IPS-15b (cell line): ENCODE data around the gene RGS4.

Experiments
- H3K27me3 ChIP-seq: one replicate; pipeline ENCODE4 v1.6.1; 2013; ENCODE audit warnings: low read length; ENCODE audit not compliant: control insufficient read depth, insufficient read depth
- H3K36me3 ChIP-seq: one replicate; pipeline ENCODE4 v1.6.1; 2013; ENCODE audit warnings: low read length; ENCODE audit not compliant: control insufficient read depth, insufficient read depth
- H3K4me1 ChIP-seq: one replicate; pipeline ENCODE4 v1.6.1; 2013; ENCODE audit warnings: mild to moderate bottlenecking, low read length; ENCODE audit not compliant: control insufficient read depth, insufficient read depth
- H3K4me3 ChIP-seq: one replicate; pipeline ENCODE4 v1.5.1; 2013; ENCODE audit warnings: low read depth, low read length
- H3K9ac ChIP-seq: one replicate; pipeline ENCODE4 v1.6.1; 2013; ENCODE audit warnings: low read depth, mild to moderate bottlenecking, low read length
- H3K9me3 ChIP-seq: one replicate; pipeline ENCODE4 v1.6.1; 2013; ENCODE audit warnings: mild to moderate bottlenecking, low read length; ENCODE audit not compliant: control insufficient read depth, insufficient read depth

RGS4 gene

GRCh38 chr1:163069655-163070277, 605 bp downstream of the RGS4 start:
- H3K9me3 ChIP-seq, result no peaks in the 10 kb centered on the region
- no peak overlapping the region for H3K4me3 ChIP-seq
- peaks cover 3% of the 10 kb centered on the region for H3K27me3 ChIP-seq
- H3K36me3 ChIP-seq, result no peaks in the 10 kb centered on the region
- H3K4me1 ChIP-seq, result no peaks in the 10 kb centered on the region
- H3K9ac ChIP-seq, result no peak overlapping the region

- H3K36me3 ChIP-seq, result no peaks in the 10 kb centered on the region
- no peak overlapping the region for H3K9ac ChIP-seq
- H3K27me3 ChIP-seq, result peaks cover 3% of the 10 kb centered on the region
- H3K4me3 ChIP-seq, result no peak overlapping the region
- no peaks in the 10 kb centered on the region for H3K9me3 ChIP-seq
- no peaks in the 10 kb centered on the region for H3K4me1 ChIP-seq
Observed at GRCh38 chr1:163071405-163072255, 2.5 kb downstream of the RGS4 start.

DNA sequence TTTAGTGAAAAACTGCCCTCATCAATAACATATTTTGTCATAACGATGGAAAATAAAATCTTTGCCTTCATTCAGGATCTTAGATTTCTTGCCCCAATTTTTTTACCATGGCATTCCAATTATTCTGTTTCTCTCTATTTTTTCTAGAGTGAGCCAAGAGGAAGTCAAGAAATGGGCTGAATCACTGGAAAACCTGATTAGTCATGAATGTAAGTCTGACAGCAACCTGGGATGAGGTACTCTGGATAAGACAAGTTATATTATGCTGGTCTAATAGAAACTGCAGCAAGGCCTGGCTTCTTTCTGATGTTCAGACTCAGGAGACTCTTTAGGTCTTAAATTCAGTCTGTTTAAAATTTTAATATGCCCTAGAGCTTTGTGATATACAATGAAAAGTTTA, 3.5 kb downstream of the RGS4 start:
- no peak overlapping the region for H3K4me3 ChIP-seq
- no peaks in the 10 kb centered on the region for H3K9me3 ChIP-seq
- no peaks in the 10 kb centered on the region for H3K4me1 ChIP-seq
- H3K27me3 ChIP-seq, result peaks cover 3% of the 10 kb centered on the region
- no peaks in the 10 kb centered on the region for H3K36me3 ChIP-seq
- no peak overlapping the region for H3K9ac ChIP-seq

DNA sequence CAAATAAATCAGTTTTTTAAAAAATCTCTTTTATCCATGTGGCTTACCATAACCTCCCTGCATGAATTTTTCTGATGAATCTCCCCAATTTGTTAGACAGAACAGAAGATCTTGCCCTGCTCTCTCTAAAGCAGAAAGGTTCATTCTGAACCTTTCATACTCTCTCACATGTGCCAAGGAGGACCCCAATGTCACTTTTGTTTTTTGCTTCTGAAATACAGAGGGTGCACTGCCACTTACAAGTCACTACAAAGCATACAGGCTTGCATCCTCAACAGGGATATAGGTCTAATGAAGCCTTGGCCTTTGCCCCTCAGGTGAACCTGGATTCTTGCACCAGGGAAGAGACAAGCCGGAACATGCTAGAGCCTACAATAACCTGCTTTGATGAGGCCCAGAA, 4.8 kb downstream of the RGS4 start:
- no peaks in the 10 kb centered on the region for H3K36me3 ChIP-seq

GRCh38 chr1:163074716-163075284, 5.6 kb downstream of the RGS4 start:
- H3K4me1 ChIP-seq, result no peaks in the 10 kb centered on the region
- H3K4me3 ChIP-seq, result no peak overlapping the region
- H3K36me3 ChIP-seq, result no peaks in the 10 kb centered on the region
- no peaks in the 10 kb centered on the region for H3K27me3 ChIP-seq
- H3K9me3 ChIP-seq, result no peaks in the 10 kb centered on the region
- no peak overlapping the region for H3K9ac ChIP-seq

More for the DNA sequence above, 4.8 kb downstream of the RGS4 start:
- no peak overlapping the region for H3K9ac ChIP-seq
- H3K4me1 ChIP-seq, result no peaks in the 10 kb centered on the region
- H3K4me3 ChIP-seq, result no peak overlapping the region
- no peaks in the 10 kb centered on the region for H3K27me3 ChIP-seq
- H3K9me3 ChIP-seq, result no peaks in the 10 kb centered on the region

DNA sequence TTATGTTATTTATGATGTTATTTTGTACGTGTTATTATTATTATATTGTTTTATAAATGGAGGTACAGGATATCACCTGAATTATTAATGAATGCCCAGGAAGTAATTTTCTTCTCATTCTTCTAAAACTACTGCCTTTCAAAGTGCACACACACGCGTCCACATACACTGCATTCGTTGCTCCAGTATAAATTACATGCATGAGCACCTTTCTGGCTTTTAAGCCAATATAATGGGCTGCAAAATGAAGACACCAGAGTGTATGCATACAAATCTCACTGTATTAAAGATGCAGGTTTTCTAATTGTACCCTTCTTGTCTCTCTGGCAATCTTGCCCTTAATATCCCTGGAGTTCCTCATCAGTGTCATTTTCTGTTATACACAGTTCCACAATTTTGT, 6.9 kb downstream of the RGS4 start:
- H3K4me1 ChIP-seq, result no peaks in the 10 kb centered on the region
- no peak overlapping the region for H3K9ac ChIP-seq
- H3K9me3 ChIP-seq, result no peaks in the 10 kb centered on the region
- H3K36me3 ChIP-seq, result no peaks in the 10 kb centered on the region
- H3K27me3 ChIP-seq, result no peaks in the 10 kb centered on the region
- no peak overlapping the region for H3K4me3 ChIP-seq

- Histone ChIP-seq H3K27me3 (no peaks in the 10 kb centered on the region), H3K4me1 (no peaks in the 10 kb centered on the region), H3K36me3 (no peaks in the 10 kb centered on the region), H3K4me3 (no peak overlapping the region), H3K9ac (no peak overlapping the region), H3K9me3 (no peaks in the 10 kb centered on the region)
Observed at GRCh38 chr1:163076446-163076845, 7.3 kb downstream of the RGS4 start.

DNA sequence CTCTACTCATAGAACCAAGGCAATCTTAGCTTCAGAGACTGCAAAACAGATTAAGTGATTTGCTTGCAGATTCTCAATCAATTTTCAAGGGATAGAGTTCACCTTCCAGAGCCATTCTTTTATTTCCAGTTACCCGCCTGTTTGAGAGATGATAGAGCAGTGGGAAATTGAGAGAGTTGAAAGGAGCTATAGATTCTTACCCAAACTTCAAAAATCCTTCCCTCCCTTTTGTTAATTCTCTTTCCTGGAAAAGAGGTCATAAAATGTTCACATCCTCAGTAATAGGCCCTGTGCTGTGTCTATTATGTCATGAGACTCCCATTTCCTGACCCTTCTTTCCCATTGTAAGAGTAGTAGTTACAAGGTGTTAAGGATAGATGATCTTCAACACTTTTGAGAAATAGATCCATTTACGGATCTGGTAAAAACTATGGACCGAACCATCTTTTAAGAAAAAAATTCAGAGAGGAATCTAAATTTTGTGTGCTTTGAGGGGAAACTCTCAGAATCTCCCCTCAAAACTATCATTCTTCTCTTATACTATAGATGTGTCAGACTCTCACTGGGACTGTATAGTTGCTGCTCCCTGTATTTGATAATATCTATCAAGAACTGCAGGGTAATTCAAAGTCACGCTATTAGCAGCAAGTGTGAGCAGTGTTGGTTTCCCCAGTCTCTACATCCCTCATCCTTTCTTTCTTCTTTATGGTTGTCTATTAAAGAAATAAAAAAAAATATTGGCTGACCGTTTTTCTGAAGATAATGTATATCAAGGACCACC, 8.0 kb downstream of the RGS4 start:
- no peak overlapping the region for H3K9ac ChIP-seq
- no peaks in the 10 kb centered on the region for H3K27me3 ChIP-seq
- no peaks in the 10 kb centered on the region for H3K9me3 ChIP-seq
- no peaks in the 10 kb centered on the region for H3K36me3 ChIP-seq
- no peaks in the 10 kb centered on the region for H3K4me1 ChIP-seq
- no peak overlapping the region for H3K4me3 ChIP-seq

DNA sequence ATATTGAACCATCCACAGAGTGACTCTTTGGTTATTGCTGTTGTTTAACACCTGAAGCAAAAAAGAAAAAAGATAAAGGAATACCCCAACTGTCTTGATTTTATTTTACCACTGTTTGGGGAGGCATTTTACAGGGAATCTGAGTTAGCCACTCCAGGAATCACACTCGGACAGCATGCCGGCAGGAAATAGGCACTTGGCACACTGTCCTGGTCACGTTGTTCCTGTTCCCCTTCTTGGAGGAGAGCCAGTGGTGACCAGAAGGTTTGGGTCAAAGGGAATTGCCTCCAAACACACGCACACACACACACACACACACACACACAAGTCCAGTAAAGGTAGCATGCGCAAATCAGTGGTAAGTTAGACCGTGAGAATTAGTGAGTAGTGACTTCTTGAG, 13.8 kb downstream of the RGS4 start:
- Histone ChIP-seq H3K9ac (no peak overlapping the region), H3K9me3 (no peaks in the 10 kb centered on the region), H3K4me3 (no peak overlapping the region), H3K36me3 (no peaks in the 10 kb centered on the region), H3K4me1 (no peaks in the 10 kb centered on the region), H3K27me3 (no peaks in the 10 kb centered on the region)

DNA sequence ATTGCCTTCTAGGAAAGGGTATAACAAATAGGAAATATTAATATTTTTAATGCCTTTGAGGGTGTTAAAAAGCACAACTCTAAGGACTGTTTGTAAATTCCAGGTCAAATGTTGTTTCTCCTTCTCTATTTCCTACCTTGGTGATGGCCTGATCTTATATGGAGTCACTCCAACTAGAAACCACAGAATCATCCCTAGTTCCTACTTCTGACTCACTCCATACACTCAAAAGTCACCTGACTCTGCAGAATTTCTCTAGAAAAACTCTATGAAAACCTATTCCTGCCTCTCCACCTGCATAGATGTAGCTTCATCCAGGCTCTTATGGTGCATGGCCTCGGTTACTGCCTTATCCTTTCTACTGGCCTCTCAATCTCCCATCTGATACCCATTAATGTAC, 14.5 kb downstream of the RGS4 start:
- Histone ChIP-seq H3K27me3 (no peaks in the 10 kb centered on the region), H3K9ac (no peak overlapping the region), H3K9me3 (no peaks in the 10 kb centered on the region), H3K4me3 (no peak overlapping the region), H3K4me1 (no peaks in the 10 kb centered on the region), H3K36me3 (no peaks in the 10 kb centered on the region)

- Histone ChIP-seq H3K4me1 (no peaks in the 10 kb centered on the region), H3K9ac (no peak overlapping the region), H3K9me3 (no peaks in the 10 kb centered on the region), H3K36me3 (no peaks in the 10 kb centered on the region), H3K27me3 (no peaks in the 10 kb centered on the region), H3K4me3 (no peak overlapping the region)
Observed at GRCh38 chr1:163084330-163084729, 15.2 kb downstream of the RGS4 start.
